WTC11 (cell line): ENCODE results near the gene GRIA4. TPM values are rescaled to one million over a fixed set of nuclear protein-coding genes. Genes with fewer than 3 reads are reported as not detected.

Experiments
- ATAC-seq: fragments of 200-7000 bp; cut with Tn5 transposase; 2 replicates; pipeline ENCODE4 v1.10.0; 2021; ENCODE audit warnings: mild to moderate bottlenecking, moderate library complexity
- Bru-seq: library from RNA; stranded (reverse); fragments of 400-500 nt; gene quantifications from one replicate; lab custom pipeline; 2021; lab: Mats Ljungman, UMichigan
- CTCF ChIA-PET: fragments of 300-600 bp; sonication (Branson Sonifier 250); formaldehyde crosslinking; loops from one replicate; lab custom pipeline; 2021; ENCODE audit warnings: antibody characterized with exemption; lab: Charles Lee
- POLR2A ChIA-PET: fragments of 350-600 bp; sonication (Branson Sonifier 250); formaldehyde crosslinking; loops from one replicate; lab custom pipeline; 2021; ENCODE audit warnings: antibody characterized with exemption; lab: Charles Lee
- DNase-seq: peaks from one replicate; pipeline ENCODE4 v3.0.0; 2021; ENCODE audit warnings: low spot score
- H3K27ac Mint-ChIP-seq: 2 replicates; pipeline ENCODE4 v1.8.0; 2021; ENCODE audit warnings: mixed read lengths
- H3K27me3 Mint-ChIP-seq: 2 replicates; pipeline ENCODE4 v1.8.0; 2021; ENCODE audit warnings: low read depth, mild to moderate bottlenecking, moderate library complexity, mixed read lengths
- H3K36me3 Mint-ChIP-seq: 2 replicates; pipeline ENCODE4 v1.8.0; 2021; ENCODE audit warnings: mixed read lengths
- H3K4me1 Mint-ChIP-seq: 2 replicates; pipeline ENCODE4 v1.8.0; 2022; ENCODE audit warnings: mixed read lengths
- H3K4me3 Mint-ChIP-seq: 2 replicates; pipeline ENCODE4 v1.8.0; 2021; ENCODE audit warnings: mild to moderate bottlenecking, moderate library complexity, mixed read lengths
- H3K9me3 Mint-ChIP-seq: 2 replicates; pipeline ENCODE4 v1.8.0; 2021; ENCODE audit warnings: mixed read lengths
- AR ChIP-seq: fragments of 250-450 bp; sonication (Bioruptor Pico); IDR thresholded peaks from 2 replicates; pipeline ENCODE4 v1.9.0; 2021; ENCODE audit warnings: mild to moderate bottlenecking
- HMGXB4 ChIP-seq: sonication (generic); formaldehyde crosslinking; IDR thresholded peaks from 2 replicates; pipeline ENCODE4 v1.8.1; 2023; ENCODE audit warnings: mild to moderate bottlenecking, moderate library complexity, missing genetic modification reagents
- KAT7 ChIP-seq: sonication (generic); formaldehyde crosslinking; IDR thresholded peaks from 2 replicates; pipeline ENCODE4 v1.8.1; 2023; ENCODE audit warnings: missing genetic modification reagents, mild to moderate bottlenecking, borderline replicate concordance
- MXD4 ChIP-seq: fragments of 250-450 bp; sonication (Bioruptor Pico); IDR thresholded peaks from 2 replicates; pipeline ENCODE4 v1.8.0; 2021; ENCODE audit warnings: mild to moderate bottlenecking, moderate library complexity, borderline replicate concordance
- NR1H2 ChIP-seq: sonication (generic); formaldehyde crosslinking; IDR thresholded peaks from 2 replicates; pipeline ENCODE4 v1.9.0; 2021; ENCODE audit warnings: mild to moderate bottlenecking, moderate library complexity, missing genetic modification reagents
- PRDM15 ChIP-seq: sonication (generic); formaldehyde crosslinking; IDR thresholded peaks from 2 replicates; pipeline ENCODE4 v1.8.0; 2022; ENCODE audit warnings: missing genetic modification reagents
- PRRX2 ChIP-seq: fragments of 250-450 bp; sonication (Bioruptor Pico); IDR thresholded peaks from 2 replicates; pipeline ENCODE4 v1.8.0; 2021; ENCODE audit warnings: mild to moderate bottlenecking
- SP1 ChIP-seq: sonication (generic); formaldehyde crosslinking; conservative IDR thresholded peaks from 2 replicates; pipeline ENCODE4 v1.8.1; 2022; ENCODE audit warnings: missing genetic modification reagents
- USF1 ChIP-seq: sonication (generic); formaldehyde crosslinking; IDR thresholded peaks from 2 replicates; pipeline ENCODE4 v1.8.0; 2022; ENCODE audit warnings: mild to moderate bottlenecking, missing genetic modification reagents
- ZNF121 ChIP-seq: sonication (generic); formaldehyde crosslinking; IDR thresholded peaks from 2 replicates; pipeline ENCODE4 v1.8.0; 2023; ENCODE audit warnings: missing genetic modification reagents
- ZNF423 ChIP-seq: fragments of 250-450 bp; sonication (Bioruptor Pico); IDR thresholded peaks from 2 replicates; pipeline ENCODE4 v2.1.2; 2022; ENCODE audit warnings: mild to moderate bottlenecking, moderate library complexity
- long read RNA-seq, 3 experiments: library from RNA in 1 of 3; library from capped mRNA in 1 of 3; library from polyadenylated mRNA in 1 of 3; unstranded in 2 of 3; stranded (forward) in 1 of 3; transcript quantifications; one replicate each; pipeline ENCODE4 v2.0.0, GENCODE V29; 2021
- total RNA-seq: library from RNA; stranded (reverse); gene quantifications from 3 replicates; pipeline ENCODE4 v1.2.3, GENCODE V29; 2021
- TF ChIP-seq, protein P1 (sequence below): sonication (generic); formaldehyde crosslinking; IDR thresholded peaks from 2 replicates; pipeline ENCODE4 v1.8.1; 2022; ENCODE audit warnings: low read depth, mild to moderate bottlenecking, moderate library complexity, missing genetic modification reagents, borderline replicate concordance
- TF ChIP-seq, protein P2 (sequence below): fragments of 250-450 bp; sonication (Bioruptor Pico); IDR thresholded peaks from 2 replicates; pipeline ENCODE4 v1.9.0; 2021; ENCODE audit warnings: mild to moderate bottlenecking

The GRIA4 gene
- total RNA-seq (11.4 to 20.0 TPM (median 17.9 TPM) in 3 replicates), Bru-seq, nascent RNA (percentile 69 among the genes with signal in this experiment)
- long read RNA-seq, experiment 1, transcript GRIA4-202 (11 exons, 2,994 nt): minor isoform, 8 of 71 reads
- long read RNA-seq, experiment 1, transcript GRIA4-210 (3 exons, 2,647 nt): major isoform, 23 of 71 reads
- long read RNA-seq, experiment 1, partial matches to known transcripts: 14 of 71 reads
- long read RNA-seq, experiment 1, other reads (novel, unspliced or antisense): 21 of 71 reads
- long read RNA-seq, experiment 2, partial matches to known transcripts: 5 of 23 reads
- long read RNA-seq, experiment 2, other reads (novel, unspliced or antisense): 11 of 23 reads
- long read RNA-seq, experiment 3, partial matches to known transcripts: 1 of 14 reads
- long read RNA-seq, experiment 3, other reads (novel, unspliced or antisense): 7 of 14 reads

DNA sequence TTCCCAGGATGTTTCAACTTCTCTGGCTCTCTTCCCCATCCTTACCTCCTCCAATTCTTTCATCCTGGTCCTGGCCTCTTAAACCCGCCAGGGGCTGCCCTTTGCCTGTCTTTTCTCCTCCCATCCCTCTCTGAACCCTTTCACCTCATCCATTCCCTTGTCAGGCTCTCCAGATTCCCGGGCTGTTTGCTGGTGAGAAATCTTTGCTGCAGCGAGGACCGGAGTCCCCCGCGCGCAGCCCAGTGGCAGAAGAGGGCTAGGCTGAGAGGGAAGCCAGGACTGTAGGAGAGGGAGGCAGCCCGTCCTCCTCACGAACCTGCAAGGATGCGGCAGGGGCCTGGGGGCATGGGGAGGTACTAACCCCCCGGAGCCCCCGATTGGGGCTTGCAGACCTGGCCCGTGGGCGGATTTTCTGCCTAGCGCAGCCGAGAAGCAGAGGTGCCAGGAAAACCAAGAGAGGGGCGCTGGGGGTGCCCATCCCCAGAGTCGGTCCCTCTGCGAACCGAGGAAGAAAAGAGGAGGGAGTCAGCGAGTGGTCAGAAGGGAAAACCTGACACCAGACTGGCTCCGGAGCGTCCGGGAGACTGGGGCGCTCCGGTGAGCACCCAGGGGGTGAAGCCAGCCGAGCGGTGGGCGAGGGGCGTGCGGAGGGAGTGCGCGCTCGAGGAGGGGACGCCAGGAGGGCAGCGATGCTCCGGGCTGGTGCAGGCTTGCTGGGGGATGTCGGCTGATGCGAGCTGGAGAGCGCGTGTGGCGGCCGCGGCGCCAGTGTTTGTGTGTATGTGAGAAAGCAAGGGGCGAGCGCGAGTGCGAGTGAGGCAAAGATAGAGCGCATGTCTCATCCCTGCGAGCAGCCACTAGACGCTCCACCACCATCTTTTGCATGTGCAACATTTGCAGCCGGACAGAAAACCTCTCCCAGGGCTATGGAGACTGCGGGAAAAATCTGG is at the start of gene GRIA4:
Gene GRIA4, plus strand, starts transcription at position 242 of the 950 bp plus-strand sequence. CDS start 925 bp downstream, outside the sequence.
- peak within 1 kb of the TSS; percentile 80 for H3K4me3 Mint-ChIP-seq
- POLR2A ChIA-PET: no interaction called here
- peak; percentile 63 for DNase-seq
- CTCF ChIA-PET: no interaction called here
- ATAC-seq: peak; percentile 80
- peaks cover 9% of the 10 kb centered on the region for H3K9me3 Mint-ChIP-seq
- H3K27ac Mint-ChIP-seq: peak within 1 kb of the TSS; percentile 50; the same call in 1 of the 2 replicates
- no peaks in the 10 kb centered on the region for H3K36me3 Mint-ChIP-seq
- H3K27me3 Mint-ChIP-seq: no peaks in the 10 kb centered on the region; the same call in 1 of the 2 replicates
- TF ChIP-seq PRDM15 (peak; percentile 4; the same call in 1 of the 2 replicates), SP1 (no peak; the same call in 1 of the 2 replicates), NR1H2 (CRISPR knock-in tag) (no peak), ZNF121 (CRISPR knock-in tag) (peak; percentile 44; the same call in 1 of the 2 replicates), KAT7 (CRISPR knock-in tag) (no peak), HMGXB4 (CRISPR knock-in tag) (peak; percentile 57; the same call in 1 of the 2 replicates), AR (no peak), MXD4 (CRISPR knock-in tag) (no peak), PRRX2 (CRISPR knock-in tag) (no peak), ZNF423 (peak; percentile 35; the same call in 1 of the 2 replicates), USF1 (CRISPR knock-in tag) (0 out of 2 replicates have a peak, but pooled peaks have one; percentile 25)
- TF ChIP-seq, protein P1, sequence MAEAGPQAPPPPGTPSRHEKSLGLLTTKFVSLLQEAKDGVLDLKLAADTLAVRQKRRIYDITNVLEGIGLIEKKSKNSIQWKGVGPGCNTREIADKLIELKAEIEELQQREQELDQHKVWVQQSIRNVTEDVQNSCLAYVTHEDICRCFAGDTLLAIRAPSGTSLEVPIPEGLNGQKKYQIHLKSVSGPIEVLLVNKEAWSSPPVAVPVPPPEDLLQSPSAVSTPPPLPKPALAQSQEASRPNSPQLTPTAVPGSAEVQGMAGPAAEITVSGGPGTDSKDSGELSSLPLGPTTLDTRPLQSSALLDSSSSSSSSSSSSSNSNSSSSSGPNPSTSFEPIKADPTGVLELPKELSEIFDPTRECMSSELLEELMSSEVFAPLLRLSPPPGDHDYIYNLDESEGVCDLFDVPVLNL (CRISPR knock-in tag): no peak
- TF ChIP-seq, protein P2, sequence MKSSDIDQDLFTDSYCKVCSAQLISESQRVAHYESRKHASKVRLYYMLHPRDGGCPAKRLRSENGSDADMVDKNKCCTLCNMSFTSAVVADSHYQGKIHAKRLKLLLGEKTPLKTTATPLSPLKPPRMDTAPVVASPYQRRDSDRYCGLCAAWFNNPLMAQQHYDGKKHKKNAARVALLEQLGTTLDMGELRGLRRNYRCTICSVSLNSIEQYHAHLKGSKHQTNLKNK: no peak
- TF ChIP-seq, all 79 proteins: peak for 5
- peaks cover 39% of the 10 kb centered on the region for H3K4me1 Mint-ChIP-seq
